H1 (cell line): ENCODE results near the gene GPC6. TPM values are rescaled to one million over a fixed set of nuclear protein-coding genes. Genes with fewer than 3 reads are reported as not detected.

Experiments
- TAF1 ChIP-seq: IDR thresholded peaks from 2 replicates; pipeline ENCODE4 v1.6.1; 2011; ENCODE audit warnings: mild to moderate bottlenecking, low read depth, low read length
- polyA plus RNA-seq, 7 experiments: library from polyadenylated mRNA; depleted of rRNA in 3 of 7; stranded (reverse) in 5 of 7; unstranded in 2 of 7; fragments of >200 nt in 5 of 7; fragments of 200-250 nt in 2 of 7; gene quantifications; 1 replicate in 5 of 7; 2 replicates in 1 of 7; 4 replicates in 1 of 7; pipeline versions ENCODE4 v1.2.1 to v1.2.3, GENCODE V29; 2011 to 2013; ENCODE audit warnings: missing spikeins in 2 of 7, mixed read lengths in 2 of 7
- total RNA-seq: library from RNA; stranded (reverse); fragmentation: NEBNext Ultra II Directional; extraction: Animal tissue kit (Norgen Biotek cat#: 25700); gene quantifications from 2 replicates; pipeline ENCODE4 v1.2.1, GENCODE V29; 2021

Gene GPC6
- total and polyA plus RNA-seq, 2 of the 8 experiments (the other 6 are each of a cell fraction or from before 2014, with no cell fraction given): 5.4 to 12.0 TPM

DNA sequence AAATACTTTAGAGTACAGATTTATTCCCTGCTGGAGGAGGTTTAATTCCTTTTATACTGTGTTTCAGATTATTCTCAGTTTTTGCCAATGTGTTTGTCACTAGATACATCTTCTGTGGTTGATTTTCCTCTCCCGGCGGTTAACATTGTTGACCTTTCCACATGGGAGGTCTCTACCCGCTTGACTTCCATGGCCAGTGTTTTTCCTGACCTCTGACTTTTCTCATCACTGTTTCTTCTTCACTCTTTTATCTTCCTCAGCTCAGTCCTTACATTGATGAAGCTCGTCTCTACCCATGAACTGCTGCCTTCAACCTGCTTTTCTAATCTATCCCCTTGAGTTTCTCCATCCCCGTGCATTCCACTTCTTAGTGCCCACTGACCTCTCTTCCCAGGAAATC, 517.4 kb downstream of the GPC6 start (continued):
- no peak for TF ChIP-seq TAF1
